Endothelial cell of umbilical vein (primary cell): Measurements from ENCODE around the gene SSPN.

Experiments used
- CTCF ChIP-seq, 2 donors: IDR thresholded peaks; 1 replicate in 1 of 2; 2 replicates in 1 of 2; pipeline ENCODE4 v1.5.1; 2011; ENCODE audit warnings: low read length in 2 of 2, mild to moderate bottlenecking in 2 of 2, moderate library complexity in 2 of 2, control low read depth in 1 of 2, inconsistent platforms in 1 of 2, low read depth in 1 of 2; ENCODE audit not compliant: insufficient read depth in 1 of 2; ENCODE audit errors: extremely low read depth in 1 of 2
- EZH2 ChIP-seq: IDR thresholded peaks from 2 replicates; pipeline ENCODE4 v1.6.1; 2012; ENCODE audit warnings: borderline replicate concordance, low read depth, mild to moderate bottlenecking, moderate library complexity, low read length, inconsistent platforms; ENCODE audit not compliant: severe bottlenecking
- FOS ChIP-seq: IDR thresholded peaks from 2 replicates; pipeline ENCODE4 v1.6.1; 2011; ENCODE audit warnings: mild to moderate bottlenecking, low read length, moderate library complexity, borderline replicate concordance; ENCODE audit not compliant: insufficient read depth
- GATA2 ChIP-seq: IDR thresholded peaks from 2 replicates; pipeline ENCODE4 v1.7.0; 2011; ENCODE audit warnings: low read depth, mild to moderate bottlenecking, moderate library complexity, mixed read lengths, low read length; ENCODE audit not compliant: insufficient read length, insufficient read depth
- JUN ChIP-seq: IDR thresholded peaks from 2 replicates; pipeline ENCODE4 v1.6.1; 2011; ENCODE audit warnings: borderline replicate concordance, low read depth; ENCODE audit not compliant: insufficient read length, insufficient read depth
- MYC ChIP-seq: IDR thresholded peaks from one replicate; pipeline ENCODE4 v1.6.1; 2011; ENCODE audit warnings: mild to moderate bottlenecking, low read depth, low read length
- POLR2A ChIP-seq: IDR thresholded peaks from 2 replicates; pipeline ENCODE4 v1.6.1; 2012; ENCODE audit warnings: low read depth, mild to moderate bottlenecking, control low read depth, low read length
- POLR2AphosphoS5 ChIP-seq: IDR thresholded peaks from 2 replicates; pipeline ENCODE4 v1.6.1; 2012; ENCODE audit warnings: low read depth, mild to moderate bottlenecking, control low read depth, low read length, moderate library complexity; ENCODE audit not compliant: insufficient read depth
- TF ChIP-seq, protein P1 (sequence below): IDR thresholded peaks from 2 replicates; pipeline ENCODE4 v1.6.1; 2011; ENCODE audit not compliant: insufficient read depth, insufficient read length

DNA sequence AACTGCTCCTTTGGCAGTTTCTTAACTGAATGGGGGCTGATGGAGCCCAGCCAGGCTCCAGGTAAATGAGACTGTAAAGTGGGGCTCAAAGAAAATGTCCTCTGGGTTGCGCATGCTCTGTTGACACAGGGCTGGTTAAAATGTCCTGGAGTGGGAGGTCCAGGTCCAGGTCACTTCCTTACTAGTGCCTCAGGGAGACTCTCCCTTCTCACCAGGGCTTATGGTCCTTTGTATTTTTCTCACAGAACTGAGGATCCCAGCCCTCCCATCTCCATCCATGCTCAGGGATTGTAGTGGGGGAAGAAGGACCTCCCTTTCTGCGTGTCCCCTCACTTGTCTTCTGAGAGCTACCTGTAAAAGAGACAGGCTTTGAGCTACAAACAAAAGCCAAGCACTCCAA is 77.5 kb downstream of the SSPN start:
- TF ChIP-seq CTCF (IDR thresholded peaks at IDR 0.05; ENCODE audit: extremely low read depth in 1 of 2, insufficient read depth in 1 of 2, low read depth in 1 of 2, low read length in 2 of 2) (no peak), POLR2AphosphoS5 (no peak), EZH2 (no peak), POLR2A (no peak), MYC (no peak), FOS (no peak), GATA2 (no peak), JUN (no peak)
- TF ChIP-seq, protein P1, sequence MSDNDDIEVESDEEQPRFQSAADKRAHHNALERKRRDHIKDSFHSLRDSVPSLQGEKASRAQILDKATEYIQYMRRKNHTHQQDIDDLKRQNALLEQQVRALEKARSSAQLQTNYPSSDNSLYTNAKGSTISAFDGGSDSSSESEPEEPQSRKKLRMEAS = no peak
